Esophagus muscularis mucosa (tissue), 4 donors: Measurements from ENCODE around the gene ARHGAP40. TPM values are rescaled to one million over a fixed set of nuclear protein-coding genes. Genes with fewer than 3 reads are reported as not detected.

Experiments used
- DNase-seq: peaks from one replicate; pipeline ENCODE4 v3.0.0-alpha.2; 2017; ENCODE audit errors: extremely low spot score
- H3K27ac ChIP-seq, 4 donors: fragments of 200-600 bp; sonication (generic); replicated peaks in 1 of 4; 1 replicate in 3 of 4; 2 replicates in 1 of 4; pipeline ENCODE4 v1.5.1; 2016 to 2019; ENCODE audit warnings: mild to moderate bottlenecking in 1 of 4
- H3K27me3 ChIP-seq, 4 donors: fragments of 200-600 bp; sonication (generic); one replicate each; pipeline versions ENCODE4 v1.5.1 to v1.6.0; 2016 to 2019
- H3K36me3 ChIP-seq, 4 donors: fragments of 200-600 bp; sonication (generic); one replicate each; pipeline ENCODE4 v1.5.1; 2016 to 2019
- H3K4me1 ChIP-seq, 4 donors: fragments of 200-600 bp; sonication (generic); one replicate each; pipeline ENCODE4 v1.5.1; 2016 to 2019
- H3K4me3 ChIP-seq, 4 donors: fragments of 200-600 bp; sonication (generic); 1 replicate in 2 of 4; 2 replicates in 2 of 4; pipeline ENCODE4 v1.5.1; 2016 to 2019; ENCODE audit warnings: mild to moderate bottlenecking in 4 of 4, moderate library complexity in 1 of 4
- H3K9me3 ChIP-seq, 4 donors: fragments of 200-600 bp; sonication (generic); 1 replicate in 3 of 4; 2 replicates in 1 of 4; pipeline ENCODE4 v1.5.1; 2016 to 2019
- CTCF ChIP-seq, 3 experiments: fragments of 200-600 bp in 2 of 3; fragments of 450-650 bp in 1 of 3; sonication (generic) in 2 of 3; IDR thresholded peaks; one replicate each; pipeline ENCODE4 v1.5.1; 2017 to 2019; ENCODE audit warnings: antibody characterized with exemption in 3 of 3, mild to moderate bottlenecking in 2 of 3, moderate library complexity in 1 of 3
- EP300 ChIP-seq: sonication (generic); formaldehyde crosslinking; IDR thresholded peaks from one replicate; pipeline ENCODE4 v1.6.1; 2017; ENCODE audit warnings: antibody characterized with exemption
- POLR2A ChIP-seq: fragments of 450-650 bp; IDR thresholded peaks from one replicate; pipeline ENCODE4 v1.6.1; 2017; ENCODE audit warnings: antibody characterized with exemption, moderate library complexity, mild to moderate bottlenecking, low read depth
- POLR2AphosphoS5 ChIP-seq, 2 donors: sonication (generic); formaldehyde crosslinking; IDR thresholded peaks; one replicate each; pipeline ENCODE4 v1.6.1; 2017; ENCODE audit warnings: antibody characterized with exemption in 2 of 2
- WGBS: methylation state at CpG from one replicate; pipeline ENCODE4 v1.1.5; 2018; 5-methylcytosine and 5-hydroxymethylcytosine counted together
- intact Hi-C: fragments of 100-400 bp; cut with DNase I; formaldehyde crosslinking; loops from one replicate; pipeline ENCODE4 v1.15.1; 2023
- total RNA-seq, 4 donors: library from RNA; depleted of rRNA; stranded (reverse); fragments of >200 nt; gene quantifications; one replicate each; pipeline versions ENCODE4 v1.1.0 to v1.2.1, GENCODE V29; 2016

The ARHGAP40 gene
- total RNA-seq, 4 donors from 2014 or later: 0.42 TPM; not detected in 3

- DNase-seq: no peak
- no peak overlapping the region for H3K27ac ChIP-seq
- H3K4me3 ChIP-seq: no peak overlapping the region
- no peaks in the 10 kb centered on the region for H3K9me3 ChIP-seq
- H3K4me1 ChIP-seq: no peaks in the 10 kb centered on the region
- H3K36me3 ChIP-seq: no peaks in the 10 kb centered on the region
- peaks cover 0 to 63% (median 3%) of the 10 kb centered on the region in 4 donors for H3K27me3 ChIP-seq
- intact Hi-C loops: no loop called here
- 42% methylated on average over 12 of the region's 12 CpGs for WGBS
- TF ChIP-seq POLR2AphosphoS5 (IDR thresholded peaks at IDR 0.05): no peak
- no peak for TF ChIP-seq CTCF (IDR thresholded peaks at IDR 0.05)
- TF ChIP-seq POLR2A: no peak
- no peak for TF ChIP-seq EP300
Measured at GRCh38 chr20:38607351-38607750, 5.7 kb downstream of the ARHGAP40 start.

- no peaks in the 10 kb centered on the region for H3K4me1 ChIP-seq
- no peaks in the 10 kb centered on the region for H3K36me3 ChIP-seq
- peaks cover 0 to 54% (median 0%) of the 10 kb centered on the region in 4 donors for H3K27me3 ChIP-seq
- 74% methylated on average over 4 of the region's 4 CpGs for WGBS
- H3K9me3 ChIP-seq: no peaks in the 10 kb centered on the region
- H3K27ac ChIP-seq: no peak overlapping the region
- no peak for DNase-seq
- TF ChIP-seq POLR2A: no peak
- no peak for TF ChIP-seq CTCF (IDR thresholded peaks at IDR 0.05)
- TF ChIP-seq POLR2AphosphoS5 (IDR thresholded peaks at IDR 0.05): no peak
- TF ChIP-seq EP300: no peak
- no peak overlapping the region for H3K4me3 ChIP-seq
- intact Hi-C loops: no loop called here
Measured at GRCh38 chr20:38608188-38608587, 6.6 kb downstream of the ARHGAP40 start.

GRCh38 chr20:38609815-38610214 lies 8.2 kb downstream of the ARHGAP40 start:
- Histone ChIP-seq H3K27me3 (peaks cover 0 to 46% (median 0%) of the 10 kb centered on the region in 4 donors), H3K9me3 (no peaks in the 10 kb centered on the region), H3K27ac (no peak overlapping the region), H3K4me1 (no peaks in the 10 kb centered on the region), H3K36me3 (no peaks in the 10 kb centered on the region), H3K4me3 (no peak overlapping the region)
- TF ChIP-seq EP300: no peak
- TF ChIP-seq CTCF (IDR thresholded peaks at IDR 0.05): no peak
- no peak for DNase-seq
- intact Hi-C loops: no loop called here
- WGBS: 86% methylated on average over 4 of the region's 4 CpGs

- Histone ChIP-seq H3K36me3 (no peaks in the 10 kb centered on the region), H3K4me1 (no peaks in the 10 kb centered on the region), H3K27me3 (peaks cover 0 to 46% (median 0%) of the 10 kb centered on the region in 4 donors), H3K9me3 (no peaks in the 10 kb centered on the region), H3K4me3 (no peak overlapping the region), H3K27ac (no peak overlapping the region)
- TF ChIP-seq POLR2A (no peak), EP300 (no peak), CTCF (IDR thresholded peaks at IDR 0.05) (no peak), POLR2AphosphoS5 (IDR thresholded peaks at IDR 0.05) (no peak)
- no peak for DNase-seq
- 66% methylated on average over 5 of the region's 5 CpGs for WGBS
- intact Hi-C loops: no loop called here
Measured at GRCh38 chr20:38610521-38610920, 8.9 kb downstream of the ARHGAP40 start.

GRCh38 chr20:38612751-38613515 lies 11.3 kb downstream of the ARHGAP40 start:
- no peak for DNase-seq
- intact Hi-C loops: no loop called here
- Histone ChIP-seq H3K36me3 (no peaks in the 10 kb centered on the region), H3K4me3 (no peak overlapping the region), H3K9me3 (no peaks in the 10 kb centered on the region), H3K27ac (no peak overlapping the region), H3K4me1 (no peaks in the 10 kb centered on the region), H3K27me3 (peaks cover 0 to 57% (median 0%) of the 10 kb centered on the region in 4 donors)
- 67% methylated on average over 5 of the region's 5 CpGs for WGBS
- TF ChIP-seq CTCF (IDR thresholded peaks at IDR 0.05) (no peak), EP300 (no peak), POLR2AphosphoS5 (IDR thresholded peaks at IDR 0.05) (no peak), POLR2A (no peak)
